Subcutaneous abdominal adipose tissue (tissue), 5 donors: ENCODE results near the gene MMAA.
"Not testable (repeated sequence)": the region's sequence is repeated elsewhere in the genome, so short reads cannot be mapped to it uniquely, and the experiment has no call there.

ENCODE experiments used
- H3K27ac ChIP-seq: one replicate; pipeline ENCODE4 v1.7.0; 2013; ENCODE audit warnings: low read depth, mild to moderate bottlenecking, inconsistent platforms, low read length, moderate library complexity
- H3K27me3 ChIP-seq, 5 donors: one replicate each; pipeline ENCODE4 v1.7.0; 2013; ENCODE audit warnings: low read length in 5 of 5, inconsistent platforms in 1 of 5; ENCODE audit not compliant: control insufficient read depth in 5 of 5, insufficient read depth in 4 of 5
- H3K36me3 ChIP-seq, 5 donors: one replicate each; pipeline ENCODE4 v1.7.0; 2013; ENCODE audit warnings: low read length in 5 of 5; ENCODE audit not compliant: control insufficient read depth in 5 of 5, insufficient read depth in 5 of 5
- H3K4me1 ChIP-seq, 5 donors: one replicate each; pipeline ENCODE4 v1.7.0; 2013; ENCODE audit warnings: low read length in 5 of 5, mild to moderate bottlenecking in 3 of 5, moderate library complexity in 1 of 5; ENCODE audit not compliant: control insufficient read depth in 5 of 5, insufficient read depth in 5 of 5
- H3K4me3 ChIP-seq, 5 donors: one replicate each; pipeline ENCODE4 v1.7.0; 2013; ENCODE audit warnings: low read length in 5 of 5, low read depth in 1 of 5
- H3K9ac ChIP-seq, 5 donors: one replicate each; pipeline ENCODE4 v1.7.0; 2013; ENCODE audit warnings: low read length in 5 of 5, mild to moderate bottlenecking in 4 of 5, moderate library complexity in 3 of 5
- H3K9me3 ChIP-seq, 5 donors: one replicate each; pipeline ENCODE4 v1.7.0; 2013; ENCODE audit warnings: low read length in 5 of 5; ENCODE audit not compliant: control insufficient read depth in 5 of 5
- donor health status: healthy.
- donor health status: healthy.
- donor health status: healthy.
- donor health status: healthy.
- donor health status: healthy.

The MMAA gene

GRCh38 chr4:145618932-145619638 lies at the start of gene MMAA:
Gene MMAA, plus strand, starts transcription at chr4:145619385. Its CDS starts 19,755 bp downstream, at chr4:145639140.
- Histone ChIP-seq H3K4me1 (peaks cover 0 to 30% (median 24%) of the 10 kb centered on the region in 5 donors), H3K36me3 (no peaks in the 10 kb centered on the region), H3K9me3 (no peaks in the 10 kb centered on the region), H3K27me3 (no peaks in the 10 kb centered on the region), H3K9ac (peak within 1 kb of the TSS; percentile 94 to 99 (median 97)), H3K4me3 (peak within 1 kb of the TSS; percentile 77 to 96 (median 90)), H3K27ac (peak within 1 kb of the TSS; percentile 99)

DNA sequence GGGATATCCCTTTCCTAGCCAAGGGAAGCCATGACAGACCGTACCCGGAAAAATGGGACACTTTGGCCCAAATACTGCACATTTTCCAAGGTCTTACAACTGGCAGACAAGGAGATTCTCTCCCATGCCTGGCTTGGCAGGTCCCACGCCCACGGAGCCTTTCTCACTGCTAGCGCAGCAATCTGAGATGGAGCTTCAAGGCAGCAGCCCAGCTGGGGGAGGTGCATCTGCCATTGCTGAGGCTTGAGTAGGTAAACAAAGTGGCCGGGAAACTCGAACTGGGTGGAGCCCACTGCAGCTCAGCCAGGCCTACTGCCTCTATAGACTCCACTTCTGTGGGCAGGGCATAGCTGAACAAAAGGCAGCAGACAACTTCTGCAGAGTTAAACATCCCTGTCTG lies 44.6 kb upstream of the MMAA start:
- H3K9ac ChIP-seq, H3K4me3 ChIP-seq, H3K27ac ChIP-seq, H3K36me3 ChIP-seq, H3K4me1 ChIP-seq, H3K27me3 ChIP-seq, H3K9me3 ChIP-seq: not testable (repeated sequence)

DNA sequence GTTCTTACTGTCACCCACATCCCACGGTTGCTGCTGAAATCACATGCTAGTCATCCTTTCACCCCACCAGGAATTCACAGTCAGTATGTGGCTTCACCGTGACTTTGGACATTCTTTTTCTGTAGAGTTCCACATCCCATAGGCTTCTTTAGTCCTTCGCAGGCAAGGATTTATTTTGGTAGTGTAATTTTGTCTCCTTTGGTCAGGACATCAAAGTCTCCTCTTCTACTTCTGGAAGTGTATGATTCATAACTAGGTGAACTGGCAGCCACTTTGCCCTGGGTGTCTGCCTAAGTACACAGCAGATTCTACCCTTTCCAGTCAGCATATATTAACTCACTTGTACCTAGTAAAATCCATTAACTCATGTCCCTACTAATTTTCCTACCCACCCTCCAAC lies 38.3 kb upstream of the MMAA start:
- Histone ChIP-seq H3K27me3 (no peaks in the 10 kb centered on the region), H3K9ac (no peak overlapping the region), H3K9me3 (peaks cover 0 to 3% (median 0%) of the 10 kb centered on the region in 5 donors), H3K4me3 (no peak overlapping the region), H3K27ac (no peak overlapping the region), H3K36me3 (no peaks in the 10 kb centered on the region), H3K4me1 (no peaks in the 10 kb centered on the region)

- H3K27ac ChIP-seq: no peak overlapping the region
- no peak overlapping the region for H3K4me3 ChIP-seq
- H3K36me3 ChIP-seq: no peaks in the 10 kb centered on the region
- no peaks in the 10 kb centered on the region for H3K4me1 ChIP-seq
- H3K9me3 ChIP-seq: no peaks in the 10 kb centered on the region
- H3K27me3 ChIP-seq: no peaks in the 10 kb centered on the region
- no peak overlapping the region for H3K9ac ChIP-seq
Observed at GRCh38 chr4:145583191-145584055, 35.8 kb upstream of the MMAA start.

- H3K9ac ChIP-seq: no peak overlapping the region
- H3K9me3 ChIP-seq: no peaks in the 10 kb centered on the region
- no peak overlapping the region for H3K27ac ChIP-seq
- no peaks in the 10 kb centered on the region for H3K36me3 ChIP-seq
- H3K4me3 ChIP-seq: no peak overlapping the region
- H3K4me1 ChIP-seq: no peaks in the 10 kb centered on the region
- H3K27me3 ChIP-seq: no peaks in the 10 kb centered on the region
Observed at GRCh38 chr4:145587088-145587754, 32.0 kb upstream of the MMAA start.

DNA sequence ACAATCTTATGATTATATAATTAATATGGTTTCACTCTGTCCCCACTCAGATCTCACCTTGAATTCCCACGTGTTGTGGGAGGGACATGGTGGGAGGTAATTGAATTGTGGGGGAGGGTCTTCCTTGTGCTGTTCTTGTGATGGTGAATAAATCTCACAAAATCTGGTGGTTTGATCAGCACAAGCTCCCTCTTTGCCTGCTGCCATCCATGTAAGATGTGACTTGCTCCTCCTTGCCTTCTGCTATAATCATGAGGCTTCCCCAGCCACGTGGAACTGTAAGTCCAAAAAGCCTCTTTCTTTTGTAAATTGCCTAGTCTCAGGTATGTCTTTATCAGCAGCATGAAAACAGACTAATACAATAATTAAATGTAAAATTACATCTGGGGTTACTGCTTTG lies 29.8 kb upstream of the MMAA start:
- not testable (repeated sequence) for H3K27me3 ChIP-seq, H3K9me3 ChIP-seq, H3K4me3 ChIP-seq, H3K27ac ChIP-seq, H3K36me3 ChIP-seq, H3K4me1 ChIP-seq, H3K9ac ChIP-seq

DNA sequence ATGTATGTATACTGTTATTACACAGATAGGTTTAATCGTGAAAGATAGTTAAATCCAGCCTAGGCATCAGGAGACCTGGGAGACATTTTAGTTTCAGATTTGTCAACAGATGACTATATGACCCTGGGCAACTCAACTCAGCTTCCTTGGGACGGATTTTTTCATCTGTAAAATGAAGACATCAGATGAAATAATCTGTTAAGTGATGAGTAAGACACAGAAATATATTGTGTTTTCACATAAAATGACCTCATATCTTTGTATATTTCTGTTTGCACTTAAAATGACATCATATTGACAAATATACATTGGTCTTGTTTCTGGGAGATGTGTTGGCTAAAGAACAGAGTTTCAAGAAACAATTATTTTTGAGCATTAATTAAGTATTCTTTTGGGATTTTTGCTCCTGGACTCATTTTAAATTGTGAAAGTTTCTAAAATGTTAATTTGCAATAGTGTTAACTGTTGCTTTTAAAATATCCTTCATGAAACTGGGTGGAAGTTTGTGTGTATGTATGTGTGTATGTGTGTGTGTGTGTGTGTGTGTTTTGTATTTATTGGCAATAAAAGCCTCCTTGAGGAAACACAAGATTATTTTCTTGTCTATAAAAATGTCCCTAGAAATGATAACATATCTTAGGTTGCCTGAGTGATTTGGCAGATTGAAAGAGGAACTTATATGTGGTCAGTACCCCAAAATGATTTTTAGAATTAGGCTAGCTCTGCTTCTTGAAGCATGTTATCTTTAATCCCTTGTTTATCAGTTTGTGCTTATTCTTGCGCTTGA lies 29.1 kb upstream of the MMAA start:
- Histone ChIP-seq H3K27me3 (no peaks in the 10 kb centered on the region), H3K9me3 (no peaks in the 10 kb centered on the region), H3K4me1 (no peaks in the 10 kb centered on the region), H3K36me3 (no peaks in the 10 kb centered on the region), H3K9ac (no peak overlapping the region), H3K27ac (no peak overlapping the region), H3K4me3 (no peak overlapping the region)

DNA sequence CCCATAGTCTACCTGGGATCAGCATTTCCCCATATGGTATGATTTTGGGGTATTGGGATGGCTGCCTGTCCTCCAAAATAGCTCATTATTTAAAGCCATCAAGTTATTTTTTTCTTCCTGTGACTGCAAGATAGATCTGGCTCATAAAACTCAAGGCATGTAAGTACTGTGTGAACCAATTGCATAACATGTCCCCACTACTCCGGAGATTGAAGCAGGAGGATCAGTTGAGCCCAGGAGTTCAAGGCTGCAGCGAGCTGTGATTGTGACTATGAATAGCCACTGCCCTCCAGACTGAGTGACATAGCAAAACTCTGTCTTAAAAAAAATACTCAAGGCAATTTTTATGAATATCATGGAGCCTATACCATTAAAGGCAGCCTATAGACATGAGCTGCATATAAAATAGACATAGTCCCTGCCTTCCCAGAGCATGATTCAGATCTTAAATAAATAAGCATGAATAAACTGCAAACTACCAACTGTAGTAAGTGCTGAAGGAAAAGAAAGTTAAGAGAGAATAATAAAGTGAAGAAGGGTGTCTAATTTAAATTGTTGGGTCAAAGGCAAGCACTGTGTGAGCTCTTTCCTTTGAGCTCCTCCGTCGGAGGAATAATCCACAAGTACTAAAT lies 16.9 kb upstream of the MMAA start:
- no peak overlapping the region for H3K9ac ChIP-seq

GRCh38 chr4:145605941-145606340 lies 13.2 kb upstream of the MMAA start:
- Histone ChIP-seq H3K9ac (no peak overlapping the region), H3K36me3 (no peaks in the 10 kb centered on the region), H3K9me3 (peaks cover 0 to 6% (median 0%) of the 10 kb centered on the region in 5 donors), H3K27ac (no peak overlapping the region), H3K4me1 (peaks cover 0 to 2% (median 0%) of the 10 kb centered on the region in 5 donors), H3K4me3 (no peak overlapping the region), H3K27me3 (no peaks in the 10 kb centered on the region)

More for the DNA sequence above, 16.9 kb upstream of the MMAA start:
- Histone ChIP-seq H3K4me1 (no peaks in the 10 kb centered on the region), H3K36me3 (no peaks in the 10 kb centered on the region), H3K27ac (no peak overlapping the region), H3K27me3 (no peaks in the 10 kb centered on the region), H3K4me3 (no peak overlapping the region), H3K9me3 (peaks cover 0 to 6% (median 0%) of the 10 kb centered on the region in 5 donors)
